Stimulated activated effector memory CD8-positive, alpha-beta T cell treated with anti-CD3 and anti-CD28 coated beads, Interleukin-12 subunit alpha, Interleukin-12 subunit beta, amount 100 ng/mL, for 72 hours (primary cell): Measurements from ENCODE around the gene KLHL11.
"Not testable (repeated sequence)": the region's sequence is repeated elsewhere in the genome, so short reads cannot be mapped to it uniquely, and the experiment has no call there.

Experiments used
- ATAC-seq: fragments of 150-1000 bp; cut with Tn5 transposase; 2 replicates; pipeline ENCODE4 v1.10.0; 2021
- DNase-seq, 2 donors: peaks; one replicate each; pipeline ENCODE4 v3.0.0; 2021 to 2022; ENCODE audit warnings: low spot score in 2 of 2
- H3K27ac Mint-ChIP-seq: one replicate; pipeline ENCODE4 v1.8.0; 2022; ENCODE audit warnings: mild to moderate bottlenecking, mixed read lengths
- H3K36me3 Mint-ChIP-seq: one replicate; pipeline ENCODE4 v1.8.0; 2022; ENCODE audit warnings: mild to moderate bottlenecking, mixed read lengths
- H3K4me1 Mint-ChIP-seq: one replicate; pipeline ENCODE4 v1.8.0; 2022; ENCODE audit warnings: mixed read lengths
- H3K4me3 Mint-ChIP-seq: one replicate; pipeline ENCODE4 v1.8.0; 2022; ENCODE audit warnings: mild to moderate bottlenecking, mixed read lengths
- H3K9me3 Mint-ChIP-seq: one replicate; pipeline ENCODE4 v1.8.0; 2022; ENCODE audit warnings: mixed read lengths

KLHL11 gene

GRCh38 chr17:41896726-41897125 is 31.5 kb upstream of the KLHL11 start:
- H3K4me3 Mint-ChIP-seq = no peak overlapping the region
- peak overlapping the region; percentile 61 for H3K27ac Mint-ChIP-seq
- DNase-seq (no peak), ATAC-seq (no peak)
- peaks cover 100% of the 10 kb centered on the region for H3K36me3 Mint-ChIP-seq
- H3K4me1 Mint-ChIP-seq = no peaks in the 10 kb centered on the region
- no peaks in the 10 kb centered on the region for H3K9me3 Mint-ChIP-seq

DNA sequence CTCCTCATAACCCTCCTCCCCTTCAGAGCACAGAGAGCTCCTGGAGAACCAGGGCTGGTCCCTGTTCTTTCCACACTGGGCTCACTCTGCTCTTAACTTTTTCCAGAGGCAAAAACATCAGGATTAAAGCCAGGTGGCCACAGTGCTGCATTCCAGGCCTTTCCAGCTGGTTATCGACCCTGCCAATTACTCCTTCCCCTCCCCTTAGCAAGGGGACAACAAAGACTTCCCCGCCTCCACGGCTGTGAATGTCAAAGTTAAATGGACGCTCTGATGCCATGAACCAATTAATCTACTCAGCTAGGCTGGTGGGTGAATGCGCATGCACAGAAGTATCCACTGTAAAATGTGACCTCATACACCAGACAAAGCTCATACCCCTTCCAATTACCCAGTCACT is 30.4 kb upstream of the KLHL11 start:
- H3K4me3 Mint-ChIP-seq = no peak overlapping the region
- DNase-seq (no peak), ATAC-seq (no peak)
- peak overlapping the region; percentile 61 for H3K27ac Mint-ChIP-seq
- H3K4me1 Mint-ChIP-seq = no peaks in the 10 kb centered on the region
- H3K36me3 Mint-ChIP-seq = peaks cover 100% of the 10 kb centered on the region
- no peaks in the 10 kb centered on the region for H3K9me3 Mint-ChIP-seq

DNA sequence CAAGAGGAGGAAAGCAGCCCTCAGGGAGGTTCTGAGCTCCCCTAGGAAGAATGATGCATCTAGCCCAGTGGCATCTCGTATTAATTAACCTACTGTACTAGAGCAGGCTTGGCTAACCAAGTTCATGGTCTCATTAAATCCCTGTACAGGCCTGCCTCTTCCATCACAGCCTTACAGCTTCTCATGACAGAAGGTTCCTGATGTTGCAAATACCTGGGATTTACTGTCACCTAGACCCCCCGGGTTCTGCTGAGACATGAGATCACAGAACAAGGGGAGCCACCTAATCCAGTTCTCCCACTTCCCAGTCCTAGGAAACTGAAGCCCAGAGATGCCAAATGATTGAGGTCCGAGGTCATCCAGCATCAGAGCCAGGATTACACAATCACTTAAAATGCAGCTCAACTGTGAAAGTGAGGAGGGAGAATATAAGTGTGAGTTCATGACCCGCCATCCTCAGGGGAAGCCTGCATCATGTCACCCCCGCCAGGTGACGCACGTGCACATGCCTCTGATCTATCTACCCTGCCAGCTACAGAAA is 29.6 kb upstream of the KLHL11 start:
- Mint-ChIP-seq H3K4me1 (no peaks in the 10 kb centered on the region), H3K27ac (no peak overlapping the region), H3K36me3 (peaks cover 100% of the 10 kb centered on the region), H3K9me3 (no peaks in the 10 kb centered on the region), H3K4me3 (no peak overlapping the region)
- DNase-seq = no peak
- no peak for ATAC-seq

GRCh38 chr17:41893384-41893783 is 28.2 kb upstream of the KLHL11 start:
- H3K27ac Mint-ChIP-seq = no peak overlapping the region
- peaks cover 100% of the 10 kb centered on the region for H3K36me3 Mint-ChIP-seq
- no peaks in the 10 kb centered on the region for H3K4me1 Mint-ChIP-seq
- no peak for ATAC-seq
- no peaks in the 10 kb centered on the region for H3K9me3 Mint-ChIP-seq
- no peak overlapping the region for H3K4me3 Mint-ChIP-seq
- no peak for DNase-seq

DNA sequence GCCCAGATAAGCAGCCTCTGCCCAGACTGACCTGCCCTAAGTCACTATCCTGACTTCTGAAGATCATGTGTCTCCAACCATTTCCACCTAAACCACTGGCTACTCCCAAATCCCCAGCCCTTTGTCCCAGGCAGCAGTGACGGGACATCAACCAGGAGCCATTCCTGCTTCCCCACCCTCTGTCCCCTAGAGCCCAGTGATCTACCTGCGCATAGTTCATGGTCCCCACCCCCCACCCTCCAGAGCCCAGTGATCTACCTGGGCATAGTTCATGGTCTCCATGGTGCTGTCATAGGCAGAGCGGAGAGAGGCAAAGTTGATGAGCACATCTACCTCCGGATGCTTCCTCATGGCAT is 26.8 kb upstream of the KLHL11 start:
- no peak overlapping the region for H3K27ac Mint-ChIP-seq
- no peak overlapping the region for H3K4me3 Mint-ChIP-seq
- ATAC-seq (no peak), DNase-seq (no peak)
- no peaks in the 10 kb centered on the region for H3K9me3 Mint-ChIP-seq
- H3K36me3 Mint-ChIP-seq = peaks cover 100% of the 10 kb centered on the region
- no peaks in the 10 kb centered on the region for H3K4me1 Mint-ChIP-seq

- DNase-seq (no peak), ATAC-seq (no peak)
- Mint-ChIP-seq H3K4me1 (no peaks in the 10 kb centered on the region), H3K36me3 (peaks cover 100% of the 10 kb centered on the region), H3K9me3 (no peaks in the 10 kb centered on the region), H3K27ac (no peak overlapping the region), H3K4me3 (no peak overlapping the region)
Measured at GRCh38 chr17:41891135-41892020, 26.2 kb upstream of the KLHL11 start.

DNA sequence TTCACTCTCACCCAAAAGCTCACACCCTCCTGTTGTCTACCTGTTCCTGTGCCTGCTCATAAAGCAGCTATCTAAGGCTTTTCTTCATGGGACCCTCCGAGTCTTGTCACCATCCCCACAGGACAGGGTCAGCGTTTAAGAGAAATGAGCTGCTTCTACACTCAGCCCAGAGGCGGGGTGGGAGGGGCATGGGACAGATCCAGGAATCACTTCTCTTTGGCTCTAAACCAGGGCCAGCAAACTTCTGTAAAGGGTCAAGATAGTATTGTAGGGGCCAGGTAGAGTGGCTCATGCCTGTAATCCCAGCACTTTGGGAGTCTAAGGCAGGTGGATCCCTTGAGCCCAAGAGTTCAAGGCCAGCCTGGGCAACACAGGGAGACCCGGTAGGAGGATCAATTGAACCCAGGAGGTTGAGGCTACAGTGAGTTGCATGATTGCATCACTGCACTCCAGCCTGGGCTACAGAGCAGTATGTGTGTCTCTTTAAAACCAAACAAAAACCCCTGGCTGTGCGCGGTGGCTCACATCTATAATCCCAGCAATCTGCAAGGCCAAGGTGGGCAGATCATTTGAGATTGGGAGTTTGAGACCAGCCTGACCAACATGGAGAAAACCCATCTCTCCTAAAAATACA is 23.2 kb upstream of the KLHL11 start:
- Mint-ChIP-seq H3K36me3 (peaks cover 100% of the 10 kb centered on the region), H3K27ac (no peak overlapping the region), H3K9me3 (no peaks in the 10 kb centered on the region), H3K4me1 (no peaks in the 10 kb centered on the region), H3K4me3 (no peak overlapping the region)
- DNase-seq (no peak), ATAC-seq (no peak)

- DNase-seq (no peak), ATAC-seq (no peak)
- no peaks in the 10 kb centered on the region for H3K4me1 Mint-ChIP-seq
- H3K36me3 Mint-ChIP-seq = peaks cover 100% of the 10 kb centered on the region
- H3K4me3 Mint-ChIP-seq = no peak overlapping the region
- H3K9me3 Mint-ChIP-seq = no peaks in the 10 kb centered on the region
- H3K27ac Mint-ChIP-seq = no peak overlapping the region
Measured at GRCh38 chr17:41885733-41886132, 20.5 kb upstream of the KLHL11 start.

GRCh38 chr17:41882756-41883155 is 17.5 kb upstream of the KLHL11 start:
- H3K4me1 Mint-ChIP-seq = no peaks in the 10 kb centered on the region
- ATAC-seq (no peak), DNase-seq (no peak)
- no peak overlapping the region for H3K4me3 Mint-ChIP-seq
- no peaks in the 10 kb centered on the region for H3K9me3 Mint-ChIP-seq
- H3K36me3 Mint-ChIP-seq = peaks cover 100% of the 10 kb centered on the region
- H3K27ac Mint-ChIP-seq = no peak overlapping the region

- no peak for DNase-seq
- H3K9me3 Mint-ChIP-seq = no peaks in the 10 kb centered on the region
- no peak overlapping the region for H3K27ac Mint-ChIP-seq
- no peaks in the 10 kb centered on the region for H3K4me1 Mint-ChIP-seq
- peaks cover 97% of the 10 kb centered on the region for H3K36me3 Mint-ChIP-seq
- no peak for ATAC-seq
- H3K4me3 Mint-ChIP-seq = no peak overlapping the region
Measured at GRCh38 chr17:41880130-41880529, 14.9 kb upstream of the KLHL11 start.

- DNase-seq, ATAC-seq: not testable (repeated sequence)
Measured at GRCh38 chr17:41874293-41874670, 9.1 kb upstream of the KLHL11 start.

DNA sequence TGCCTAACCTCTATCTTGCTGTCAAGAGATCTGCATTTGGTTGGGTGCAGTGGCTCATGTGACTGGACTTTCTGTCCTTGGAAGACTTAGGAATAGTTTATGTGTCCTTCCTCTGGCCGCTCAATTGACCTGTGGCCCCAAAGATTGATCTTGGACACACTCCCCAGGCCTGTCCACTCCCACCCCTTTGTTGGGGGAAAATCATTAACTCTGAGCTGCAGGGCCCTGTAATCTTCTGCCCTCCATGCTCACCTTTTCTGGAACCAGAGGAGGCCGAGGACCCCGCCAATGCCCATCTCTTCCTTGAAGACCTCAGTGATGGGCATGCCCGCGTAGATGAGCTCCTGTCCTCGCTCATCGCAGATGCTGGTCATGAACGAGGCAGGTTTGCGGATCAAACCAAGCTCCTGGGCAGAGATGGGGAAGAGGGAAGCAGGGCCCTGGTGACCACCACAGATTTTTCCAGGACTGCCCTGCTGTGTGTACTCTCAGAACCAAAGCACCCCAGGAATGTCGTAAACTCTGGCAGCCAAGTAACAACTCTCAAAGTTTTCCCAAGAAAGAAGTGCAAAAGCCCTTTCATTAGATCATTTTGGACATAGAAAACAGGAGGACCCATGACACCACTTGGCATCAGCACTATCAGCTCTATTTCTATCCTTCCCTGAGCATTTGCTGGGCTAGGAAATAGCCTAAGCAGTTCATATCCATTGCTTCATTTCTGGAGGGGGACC is 8.5 kb upstream of the KLHL11 start:
- ATAC-seq (no peak), DNase-seq (no peak)
- Mint-ChIP-seq H3K36me3 (peaks cover 96% of the 10 kb centered on the region), H3K4me3 (no peak overlapping the region), H3K9me3 (no peaks in the 10 kb centered on the region), H3K4me1 (peaks cover 2% of the 10 kb centered on the region), H3K27ac (no peak overlapping the region)

More at GRCh38 chr17:41874293-41874670, 9.1 kb upstream of the KLHL11 start:
- H3K27ac Mint-ChIP-seq, H3K4me1 Mint-ChIP-seq, H3K4me3 Mint-ChIP-seq, H3K9me3 Mint-ChIP-seq: not testable (repeated sequence)
- H3K36me3 Mint-ChIP-seq = peaks cover 96% of the 10 kb centered on the region

DNA sequence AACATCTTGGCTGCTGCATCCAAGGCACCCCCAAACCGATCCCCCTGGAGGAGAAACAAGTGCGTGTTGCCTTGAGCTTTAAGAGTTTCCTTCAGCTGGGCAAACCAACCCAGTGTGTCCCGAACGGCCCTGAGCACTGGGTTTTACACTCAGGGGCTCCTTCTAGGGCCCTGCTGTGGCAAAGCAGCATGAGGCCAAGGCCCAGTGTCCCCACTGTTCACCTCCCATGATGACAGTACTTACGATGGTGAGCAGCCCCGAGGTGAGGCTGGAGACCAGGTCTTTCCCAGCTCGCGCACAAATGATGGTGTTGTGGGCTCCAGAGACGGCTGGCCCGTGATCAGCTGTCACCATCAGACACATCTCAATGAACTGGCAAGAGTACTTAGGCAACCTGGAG is 6.6 kb upstream of the KLHL11 start:
- H3K9me3 Mint-ChIP-seq = no peaks in the 10 kb centered on the region
- H3K27ac Mint-ChIP-seq = peak overlapping the region; percentile 10

DNA sequence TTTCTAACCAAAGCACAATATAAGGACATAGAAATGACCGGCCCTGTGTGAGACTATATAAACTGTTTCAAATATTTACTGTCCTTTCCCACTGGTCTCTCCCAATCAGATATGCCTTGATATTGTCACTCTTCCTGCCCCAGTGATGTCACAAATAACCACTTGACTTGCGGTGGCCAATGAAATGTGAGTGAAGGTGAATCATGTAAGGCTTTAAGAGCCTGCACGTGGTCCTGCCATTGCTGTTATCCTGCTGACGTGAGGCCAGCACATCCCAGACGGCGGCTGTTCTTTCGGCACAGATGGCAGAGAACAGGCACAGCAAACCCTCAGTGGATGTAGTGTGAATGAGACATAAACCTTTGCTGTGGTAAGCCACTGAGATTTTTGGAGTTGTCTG is 5.4 kb upstream of the KLHL11 start:
- peak overlapping the region; percentile 85 for H3K27ac Mint-ChIP-seq
- no peaks in the 10 kb centered on the region for H3K9me3 Mint-ChIP-seq
- no peak for DNase-seq
- no peak for ATAC-seq
- H3K4me3 Mint-ChIP-seq = no peak overlapping the region
- peaks cover 93% of the 10 kb centered on the region for H3K36me3 Mint-ChIP-seq
- H3K4me1 Mint-ChIP-seq = peaks cover 6% of the 10 kb centered on the region

More for the DNA sequence above, 6.6 kb upstream of the KLHL11 start:
- ATAC-seq (no peak), DNase-seq (no peak)
- Mint-ChIP-seq H3K4me1 (peaks cover 6% of the 10 kb centered on the region), H3K4me3 (no peak overlapping the region), H3K36me3 (peaks cover 96% of the 10 kb centered on the region)

DNA sequence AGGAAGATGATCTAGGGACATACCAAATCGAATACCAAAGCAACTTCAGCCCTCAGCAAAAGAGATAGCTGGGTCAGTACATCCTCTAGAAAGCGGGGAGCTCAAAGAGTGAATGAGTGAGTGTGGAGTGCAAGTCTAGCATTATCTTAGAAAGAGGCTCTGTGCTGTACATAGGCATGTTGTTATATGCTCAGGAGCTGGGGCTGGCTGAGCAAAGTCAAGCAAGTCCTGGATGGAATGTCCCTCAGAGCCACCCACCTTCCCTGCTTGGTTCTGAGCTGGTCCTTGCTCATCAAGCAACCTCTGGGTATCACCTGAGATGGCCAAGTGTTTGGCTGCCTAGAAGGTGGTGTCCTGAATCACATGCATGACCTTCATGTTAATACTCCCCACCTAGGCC is 4.9 kb upstream of the KLHL11 start:
- ATAC-seq (no peak), DNase-seq (no peak)
- Mint-ChIP-seq H3K4me1 (peaks cover 6% of the 10 kb centered on the region), H3K27ac (peak overlapping the region; percentile 85), H3K9me3 (no peaks in the 10 kb centered on the region), H3K4me3 (no peak overlapping the region), H3K36me3 (peaks cover 93% of the 10 kb centered on the region)
